ENCODE measurements around the gene TTC12. TPM values are rescaled to one million over a fixed set of nuclear protein-coding genes. Genes with fewer than 3 reads are reported as not detected.

The TTC12 gene
- total and polyA plus RNA-seq, 8 donors: 4.3 to 13.9 (median 8.0) TPM

DNA sequence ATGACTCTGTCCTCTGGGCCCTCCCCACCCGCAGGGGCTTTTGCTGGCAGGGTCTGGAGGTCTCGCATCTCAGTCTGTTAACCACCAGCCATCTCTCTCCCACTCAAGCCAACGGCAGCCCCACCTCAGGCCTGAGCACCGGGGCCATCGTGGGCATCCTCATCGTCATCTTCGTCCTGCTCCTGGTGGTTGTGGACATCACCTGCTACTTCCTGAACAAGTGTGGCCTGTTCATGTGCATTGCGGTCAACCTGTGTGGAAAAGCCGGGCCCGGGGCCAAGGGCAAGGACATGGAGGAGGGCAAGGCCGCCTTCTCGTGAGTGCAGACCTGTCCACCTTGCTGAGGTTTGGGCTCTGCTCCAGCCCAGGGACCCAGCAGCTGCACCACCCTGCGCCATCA is 44.3 kb upstream of the TTC12 start:
- no peaks in the 10 kb centered on the region for H3K4me1 ChIP-seq
- no peaks in the 10 kb centered on the region for H3K27me3 ChIP-seq
- H3K9me3 ChIP-seq: no peaks in the 10 kb centered on the region
- no peak for ATAC-seq
- no peak for FAIRE-seq
- DNase-seq: peak in 1 of 6 donors; percentile 30
- intact Hi-C loops (cut with DNase I): no loop called here
- H3K36me3 ChIP-seq: no peaks in the 10 kb centered on the region
- TF ChIP-seq, protein P1, sequence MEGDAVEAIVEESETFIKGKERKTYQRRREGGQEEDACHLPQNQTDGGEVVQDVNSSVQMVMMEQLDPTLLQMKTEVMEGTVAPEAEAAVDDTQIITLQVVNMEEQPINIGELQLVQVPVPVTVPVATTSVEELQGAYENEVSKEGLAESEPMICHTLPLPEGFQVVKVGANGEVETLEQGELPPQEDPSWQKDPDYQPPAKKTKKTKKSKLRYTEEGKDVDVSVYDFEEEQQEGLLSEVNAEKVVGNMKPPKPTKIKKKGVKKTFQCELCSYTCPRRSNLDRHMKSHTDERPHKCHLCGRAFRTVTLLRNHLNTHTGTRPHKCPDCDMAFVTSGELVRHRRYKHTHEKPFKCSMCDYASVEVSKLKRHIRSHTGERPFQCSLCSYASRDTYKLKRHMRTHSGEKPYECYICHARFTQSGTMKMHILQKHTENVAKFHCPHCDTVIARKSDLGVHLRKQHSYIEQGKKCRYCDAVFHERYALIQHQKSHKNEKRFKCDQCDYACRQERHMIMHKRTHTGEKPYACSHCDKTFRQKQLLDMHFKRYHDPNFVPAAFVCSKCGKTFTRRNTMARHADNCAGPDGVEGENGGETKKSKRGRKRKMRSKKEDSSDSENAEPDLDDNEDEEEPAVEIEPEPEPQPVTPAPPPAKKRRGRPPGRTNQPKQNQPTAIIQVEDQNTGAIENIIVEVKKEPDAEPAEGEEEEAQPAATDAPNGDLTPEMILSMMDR (IDR thresholded peaks at IDR 0.05): no peak
- H3K27ac ChIP-seq: no peak overlapping the region
- H3K4me3 ChIP-seq: no peak overlapping the region
- 87 to 94% methylated on average over 13 of the region's 13 CpGs for WGBS, 2 donors

GRCh38 chr11:113271551-113272245 is 42.7 kb upstream of the TTC12 start:
- 78 to 87% methylated on average over 10 to 14 of the region's 14 CpGs for WGBS, 2 donors
- H3K4me1 ChIP-seq: no peaks in the 10 kb centered on the region
- H3K36me3 ChIP-seq: no peaks in the 10 kb centered on the region
- no peak for FAIRE-seq
- intact Hi-C loops (cut with DNase I): no loop called here
- ATAC-seq: no peak
- no peaks in the 10 kb centered on the region for H3K27me3 ChIP-seq
- H3K27ac ChIP-seq: no peak overlapping the region
- H3K4me3 ChIP-seq: no peak overlapping the region
- TF ChIP-seq, protein P1 (IDR thresholded peaks at IDR 0.05): no peak
- no peaks in the 10 kb centered on the region for H3K9me3 ChIP-seq
- no peak for DNase-seq

DNA sequence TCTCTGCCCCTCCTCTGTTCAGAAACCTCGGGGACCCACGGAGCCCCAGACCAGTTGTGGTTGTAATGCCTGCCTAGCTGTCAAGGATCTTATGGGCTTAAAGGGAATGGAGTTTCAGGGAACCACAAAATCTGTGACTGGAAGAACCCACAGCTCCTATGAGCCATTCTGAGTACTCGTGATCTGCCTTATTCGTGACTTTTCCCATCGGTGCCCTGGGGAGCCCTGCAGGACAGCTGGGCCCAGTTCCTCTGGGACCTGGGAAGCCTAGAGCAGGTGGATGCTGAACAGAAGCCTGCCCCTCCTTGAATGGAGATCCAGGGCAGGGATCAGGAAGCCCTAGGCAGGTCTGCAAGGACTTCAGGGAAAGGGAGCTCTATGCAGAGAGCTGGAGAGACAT is 42.1 kb upstream of the TTC12 start:
- Histone ChIP-seq H3K4me3 (no peak overlapping the region), H3K9me3 (no peaks in the 10 kb centered on the region), H3K4me1 (no peaks in the 10 kb centered on the region), H3K36me3 (no peaks in the 10 kb centered on the region), H3K27ac (no peak overlapping the region), H3K27me3 (no peaks in the 10 kb centered on the region)
- WGBS, 2 donors: 55 to 61% methylated on average over 5 of the region's 5 CpGs
- DNase-seq (no peak), FAIRE-seq (no peak), ATAC-seq (no peak)
- intact Hi-C loops (cut with DNase I): no loop called here
- TF ChIP-seq, protein P1 (IDR thresholded peaks at IDR 0.05): no peak

- FAIRE-seq (no peak), ATAC-seq (no peak), DNase-seq (peak in 1 of 6 donors; percentile 69)
- Histone ChIP-seq H3K4me1 (no peaks in the 10 kb centered on the region), H3K36me3 (no peaks in the 10 kb centered on the region), H3K27me3 (no peaks in the 10 kb centered on the region), H3K4me3 (no peak overlapping the region), H3K27ac (no peak overlapping the region), H3K9me3 (no peaks in the 10 kb centered on the region)
- intact Hi-C loops (cut with DNase I): no loop called here
- TF ChIP-seq, protein P1 (IDR thresholded peaks at IDR 0.05): no peak
- 77 to 80% methylated on average over 34 of the region's 34 CpGs for WGBS, 2 donors
These were observed 41.3 kb upstream of the TTC12 start for GRCh38 chr11:113272927-113273615.

DNA sequence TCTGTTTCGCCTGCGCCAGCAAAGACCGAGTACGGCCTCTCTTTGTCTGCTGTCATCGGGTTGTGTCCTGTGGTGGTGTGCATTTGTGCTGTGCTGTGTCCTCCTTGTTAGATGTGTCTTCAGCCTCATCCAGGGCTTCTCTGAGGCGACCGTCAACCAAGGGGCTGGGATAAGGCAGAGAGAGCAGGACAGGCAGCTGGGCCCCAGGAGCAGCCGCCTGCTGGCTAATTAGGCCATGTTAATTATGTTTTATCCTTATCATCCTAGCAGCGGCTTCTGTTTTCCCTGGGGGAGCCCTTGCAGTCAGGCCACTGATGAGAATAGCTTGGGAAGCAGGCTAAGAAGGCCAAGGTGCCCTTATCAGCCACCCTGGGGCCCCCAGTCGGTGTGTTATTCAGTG is 40.7 kb upstream of the TTC12 start:
- Histone ChIP-seq H3K27me3 (no peaks in the 10 kb centered on the region), H3K4me3 (no peak overlapping the region), H3K9me3 (no peaks in the 10 kb centered on the region), H3K27ac (no peak overlapping the region), H3K36me3 (no peaks in the 10 kb centered on the region), H3K4me1 (no peaks in the 10 kb centered on the region)
- ATAC-seq (no peak), FAIRE-seq (no peak), DNase-seq (no peak)
- intact Hi-C loops (cut with DNase I): no loop called here
- TF ChIP-seq, protein P1 (IDR thresholded peaks at IDR 0.05): no peak
- WGBS, 2 donors: 80 to 89% methylated on average over 10 of the region's 10 CpGs
